ENCODE data around the gene ROR2.

Gene ROR2

DNA sequence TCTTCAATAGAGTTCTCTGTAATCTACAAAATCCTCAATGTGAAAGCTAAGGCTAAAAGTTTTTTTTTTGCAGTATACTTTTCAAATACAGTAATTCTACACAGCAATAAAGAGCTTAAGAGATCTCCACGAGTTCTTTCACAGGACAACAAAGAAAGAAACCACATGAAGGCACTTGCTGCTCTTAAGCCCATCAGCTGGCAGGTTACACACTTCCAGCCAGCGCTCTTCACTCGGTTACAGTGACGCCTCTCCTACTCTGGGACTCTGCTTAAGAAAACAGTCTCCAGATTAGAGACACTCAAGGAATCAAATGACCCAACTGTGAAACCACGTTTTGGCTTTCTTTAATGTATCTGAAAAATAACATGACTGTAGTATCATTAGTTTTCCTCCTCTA is 85.0 kb downstream of the ROR2 start:
- DNase-seq: no peak

DNA sequence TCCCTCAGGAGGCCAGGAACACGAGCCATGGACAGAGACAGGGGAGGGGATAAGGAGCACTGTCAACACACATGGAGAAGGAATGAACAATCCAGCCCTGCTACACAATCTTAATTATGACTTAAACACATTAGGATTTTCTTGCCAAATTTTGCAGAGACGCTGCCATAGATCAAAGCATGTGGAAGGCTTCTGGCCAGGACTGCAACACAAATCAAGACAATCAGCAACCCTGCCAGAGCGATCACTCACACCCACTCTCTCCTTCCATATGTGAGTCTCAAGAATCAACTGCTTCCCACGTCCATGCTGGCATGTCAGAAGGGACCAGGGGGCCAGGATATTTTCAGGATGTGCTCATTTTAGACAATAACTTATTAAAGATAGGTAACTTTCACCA is 85.6 kb downstream of the ROR2 start:
- no peak for DNase-seq

DNA sequence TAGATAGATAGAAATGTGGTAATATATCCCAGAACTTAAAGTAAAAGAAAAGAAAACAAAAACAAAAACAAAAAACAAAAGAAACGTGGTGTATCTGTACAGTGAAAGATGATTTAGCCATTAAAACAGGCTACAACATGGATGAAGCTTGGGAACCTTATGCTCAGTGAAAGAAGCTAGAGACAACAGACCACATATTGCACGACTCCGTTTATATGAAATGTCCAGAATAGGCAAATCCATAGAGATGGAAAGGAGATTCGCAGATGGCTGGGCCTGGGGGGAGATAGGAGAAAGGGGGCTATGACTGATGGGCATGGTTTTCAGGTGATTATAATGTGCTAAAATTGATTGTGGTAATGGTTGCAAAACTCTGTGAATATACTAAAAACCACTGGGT is 86.6 kb downstream of the ROR2 start:
- DNase-seq: no peak

DNA sequence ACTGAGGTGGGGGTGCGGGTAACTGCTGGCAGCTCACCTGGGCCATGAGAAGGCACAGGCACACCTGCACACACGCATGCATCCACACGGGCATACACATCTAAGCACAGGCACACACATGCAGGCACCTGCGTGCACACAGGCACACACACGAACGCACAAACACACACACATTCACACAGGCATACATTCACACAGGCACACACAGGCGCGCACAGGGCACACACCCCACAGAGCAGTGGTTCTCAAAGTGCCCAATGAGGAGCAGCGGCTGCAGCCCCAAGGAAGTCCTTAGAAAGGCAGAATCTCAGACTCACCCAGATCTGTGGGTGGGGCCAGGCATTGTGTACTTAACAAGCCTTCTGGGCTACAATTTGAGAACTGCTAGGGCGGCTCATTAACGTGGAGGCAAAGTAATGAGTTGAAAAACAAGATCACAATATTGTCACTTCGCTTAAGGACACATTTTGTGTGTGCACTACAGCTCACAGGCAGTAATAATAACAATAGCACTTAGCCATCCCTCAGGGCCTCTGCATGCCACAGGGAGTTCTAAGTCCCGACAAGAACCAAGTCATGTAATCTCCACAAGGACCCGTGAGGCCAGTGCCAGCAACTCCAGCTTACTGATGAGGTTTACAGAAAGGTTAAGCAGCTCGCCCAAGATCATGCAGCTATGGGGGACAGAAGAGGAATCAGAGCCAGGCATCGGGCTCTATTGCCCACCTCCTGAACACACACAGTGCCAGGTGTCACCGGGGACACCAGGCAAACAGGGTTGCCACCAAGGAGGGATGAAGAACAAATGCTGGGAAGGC is 91.6 kb downstream of the ROR2 start:
- DNase-seq: no peak

DNA sequence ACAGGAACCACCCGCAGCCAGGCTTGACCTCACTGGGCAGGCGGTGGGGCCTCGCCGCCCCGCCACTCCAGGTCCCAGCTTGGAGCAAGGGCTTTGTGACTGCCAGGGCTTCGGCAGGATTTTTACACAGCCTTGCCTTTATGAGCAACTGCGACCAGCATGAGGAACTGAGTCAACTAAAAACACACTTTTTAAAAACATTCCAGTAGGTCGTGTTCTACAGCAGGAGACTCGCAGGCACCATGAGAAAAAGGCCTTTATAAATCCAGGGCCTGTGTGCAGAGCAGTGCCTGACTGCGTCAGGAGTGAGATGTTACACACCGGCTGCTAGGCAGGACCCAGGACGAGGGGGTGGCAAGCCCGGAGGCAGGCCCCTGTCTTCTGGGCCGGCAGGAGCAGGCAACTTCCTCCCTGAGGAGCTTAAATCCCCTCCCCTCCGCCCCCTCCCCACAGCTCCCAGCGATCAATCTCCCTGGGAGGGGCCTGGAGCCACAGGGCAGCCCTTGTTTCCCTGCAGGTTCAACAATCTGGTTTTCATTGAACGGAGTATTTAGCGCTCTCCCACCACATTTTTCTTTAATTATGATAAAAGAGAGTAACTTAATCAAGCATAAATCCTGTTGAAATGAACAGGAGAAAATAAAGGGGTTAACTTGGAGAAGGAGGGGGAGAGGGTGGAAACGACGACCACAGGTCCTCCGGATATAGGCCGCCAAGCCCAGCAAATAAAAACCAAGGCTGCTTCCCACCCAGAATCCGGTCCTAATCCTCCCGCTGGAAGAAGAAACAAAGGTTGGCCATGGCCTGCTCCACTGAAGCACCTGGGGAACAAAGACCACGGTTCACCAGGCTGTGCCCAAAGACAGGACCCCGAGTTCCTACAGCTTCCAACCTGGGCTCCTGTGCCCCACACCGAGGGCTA is 92.5 kb downstream of the ROR2 start:
- DNase-seq: no peak

DNA sequence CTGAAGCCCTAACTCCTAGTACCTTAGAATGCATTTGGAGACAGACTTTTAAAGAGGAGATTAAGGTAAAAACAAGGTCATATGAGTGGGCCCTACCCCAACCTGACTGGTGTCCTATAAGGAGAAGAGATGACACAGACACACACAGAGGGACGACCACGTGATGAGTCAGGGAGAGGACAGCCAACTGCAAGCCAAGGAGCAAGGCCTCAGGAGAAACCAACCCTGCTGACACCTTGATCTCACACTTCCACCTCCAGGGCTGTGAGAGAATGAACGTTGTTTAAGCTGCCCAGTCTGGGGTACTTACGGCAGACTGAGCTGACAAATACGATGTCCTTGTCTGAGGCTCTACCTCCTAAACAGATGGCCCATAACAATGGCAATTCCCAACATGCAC is 93.6 kb downstream of the ROR2 start:
- DNase-seq: no peak

DNA sequence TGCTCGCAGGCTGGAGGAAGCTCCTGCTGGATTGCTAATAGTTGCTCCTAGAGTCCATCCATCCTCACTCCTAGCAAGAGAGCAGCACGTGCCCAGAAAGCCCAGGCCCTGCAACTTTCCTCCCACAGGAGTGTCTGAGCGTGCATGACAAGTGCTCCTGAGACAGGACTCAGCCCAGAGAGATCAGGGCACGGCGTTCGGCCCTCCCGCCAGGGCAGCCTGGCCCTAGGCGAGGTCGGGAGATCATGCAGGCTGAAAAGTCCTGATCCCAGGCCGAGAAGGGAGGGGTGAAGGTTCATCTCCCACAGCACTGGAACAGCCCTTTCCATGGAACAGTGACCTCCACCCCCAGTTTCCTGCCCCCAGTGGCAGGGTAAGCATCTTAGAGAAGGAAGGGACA is 94.8 kb downstream of the ROR2 start:
- DNase-seq: no peak

DNA sequence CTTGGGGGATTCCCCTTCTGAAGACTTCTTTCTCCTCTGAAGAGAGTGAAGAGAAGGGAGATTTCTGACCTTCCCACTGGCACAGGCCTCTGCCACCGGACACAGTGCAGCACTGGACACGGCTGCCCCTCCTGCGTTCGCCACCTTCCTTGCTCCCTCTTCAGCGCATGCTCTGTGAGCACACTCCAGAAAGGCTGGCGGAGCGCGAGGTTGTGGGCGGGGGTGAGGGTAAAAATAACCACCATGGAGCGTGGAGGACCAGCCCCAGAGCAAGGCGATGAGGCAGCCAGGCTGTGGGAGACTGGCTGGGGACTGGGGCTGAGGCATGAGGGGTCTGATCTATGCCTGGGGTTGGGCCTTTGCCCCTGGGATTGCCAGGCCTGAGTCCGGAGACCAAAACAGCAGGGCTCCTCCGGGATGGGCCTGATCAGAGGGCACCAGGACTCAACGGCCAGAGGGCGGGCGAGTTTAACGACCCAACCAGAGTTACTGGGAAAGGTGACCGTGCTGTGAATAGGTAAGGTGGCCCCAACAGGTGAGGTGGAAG is 97.2 kb downstream of the ROR2 start:
- no peak for DNase-seq

DNA sequence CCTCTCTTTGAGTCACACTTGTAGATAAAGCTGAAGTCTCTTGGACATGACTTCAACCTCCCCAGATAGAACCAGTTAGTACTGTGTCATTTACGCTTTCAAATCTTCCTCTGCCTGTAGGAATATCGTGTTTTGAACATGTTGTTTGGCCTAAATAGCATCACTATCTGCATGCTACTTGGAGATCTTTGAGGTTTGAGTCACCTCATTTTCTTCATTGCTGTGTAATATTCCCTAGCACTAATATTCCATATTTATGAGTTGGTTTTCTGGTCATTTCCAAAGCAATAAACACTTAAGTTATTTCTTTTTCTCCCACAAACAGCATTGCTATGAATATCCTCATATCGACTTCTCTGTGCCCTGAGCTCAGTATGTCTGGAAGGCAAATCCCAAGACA is 100.3 kb downstream of the ROR2 start:
- no peak for DNase-seq

DNA sequence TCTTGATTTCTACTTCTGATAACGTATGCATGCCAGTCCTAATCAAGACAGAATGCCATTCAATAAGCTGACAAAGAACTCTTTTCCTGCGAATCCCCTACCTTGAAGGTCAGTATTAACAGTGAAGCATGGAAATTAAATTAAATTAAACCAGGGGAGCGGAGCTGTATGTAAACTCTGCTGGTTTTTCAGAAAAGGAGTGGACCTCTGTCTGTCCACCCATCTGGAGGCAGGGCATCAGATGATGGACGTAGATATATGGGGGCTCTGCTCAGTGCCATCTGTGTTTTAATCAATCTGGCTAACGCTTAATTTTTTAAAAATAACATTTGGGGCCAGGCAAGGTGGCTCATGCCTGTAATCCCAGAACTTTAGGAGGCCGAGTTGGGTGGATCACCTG is 101.9 kb downstream of the ROR2 start:
- no peak for DNase-seq

DNA sequence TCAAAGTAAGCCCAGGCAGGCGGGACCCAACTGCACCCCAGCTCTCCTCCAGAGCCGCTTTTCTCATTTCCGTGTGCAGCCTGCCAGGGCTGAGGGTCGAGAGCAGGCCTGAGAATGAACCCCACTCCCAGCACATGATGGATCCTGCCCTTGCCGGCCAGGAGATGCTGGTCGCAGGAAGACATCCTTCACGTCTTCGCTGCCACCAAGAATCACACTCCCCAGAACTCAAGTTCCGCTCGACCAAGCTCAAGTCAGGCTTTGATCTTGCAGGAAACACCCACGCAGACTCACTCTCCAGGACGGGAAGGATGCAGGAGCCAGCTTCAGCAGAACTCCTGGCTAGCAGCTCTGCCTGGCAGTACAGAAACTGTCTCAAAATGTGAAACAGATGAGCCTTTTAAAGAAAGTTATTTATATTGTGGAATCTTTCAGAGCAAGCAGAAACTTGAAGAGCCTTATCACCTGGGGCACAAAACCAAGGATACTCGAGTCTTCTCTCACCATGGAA is 102.4 kb downstream of the ROR2 start:
- no peak for DNase-seq

DNA sequence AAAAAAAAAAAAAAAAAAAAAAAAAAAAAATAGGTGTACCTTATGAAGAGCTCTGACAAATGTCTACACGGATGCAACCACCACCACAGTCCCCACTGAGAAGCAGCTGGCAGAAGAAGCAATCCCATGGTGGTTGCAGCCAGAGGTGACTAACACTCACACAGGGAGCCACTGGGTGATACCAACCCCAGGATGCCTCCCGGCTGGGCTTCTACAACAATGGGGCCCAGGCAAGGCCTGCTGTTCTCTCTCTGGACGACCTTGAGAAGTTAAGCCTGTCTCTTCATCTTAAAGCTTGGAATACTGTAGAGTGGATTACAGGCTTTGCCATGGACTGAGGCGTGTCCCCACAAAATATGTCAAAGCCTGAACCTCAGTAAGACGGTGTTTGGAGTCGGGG is 104.1 kb downstream of the ROR2 start:
- DNase-seq: no peak

DNA sequence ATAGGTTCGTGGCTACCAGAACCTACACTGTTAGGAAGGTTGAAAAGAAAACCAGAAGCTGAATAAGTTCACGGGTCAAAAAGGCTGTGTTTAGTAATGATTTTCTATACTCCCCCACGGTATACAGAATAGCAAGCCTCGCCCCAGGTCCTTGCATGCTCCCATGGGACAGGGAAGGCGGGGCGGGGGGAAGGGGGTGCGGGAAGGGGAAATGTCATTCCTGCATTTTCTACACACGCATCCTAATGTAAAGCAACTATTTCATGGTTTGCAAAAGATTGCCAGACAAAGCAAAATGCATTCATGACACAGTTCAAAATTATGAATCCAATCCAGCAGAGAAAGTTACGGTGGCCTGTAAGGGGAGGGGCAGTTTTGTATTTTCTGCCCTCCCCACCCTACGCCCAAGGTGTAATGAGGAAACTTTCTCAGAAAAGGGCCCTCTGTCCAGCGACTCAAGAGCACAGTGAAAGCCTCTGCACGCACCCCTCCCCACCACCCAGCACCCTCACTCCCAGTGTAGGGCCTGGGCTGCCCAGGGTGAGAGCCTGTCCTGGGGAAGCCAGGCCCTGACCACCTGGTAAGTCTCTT is 105.2 kb downstream of the ROR2 start:
- DNase-seq: no peak

DNA sequence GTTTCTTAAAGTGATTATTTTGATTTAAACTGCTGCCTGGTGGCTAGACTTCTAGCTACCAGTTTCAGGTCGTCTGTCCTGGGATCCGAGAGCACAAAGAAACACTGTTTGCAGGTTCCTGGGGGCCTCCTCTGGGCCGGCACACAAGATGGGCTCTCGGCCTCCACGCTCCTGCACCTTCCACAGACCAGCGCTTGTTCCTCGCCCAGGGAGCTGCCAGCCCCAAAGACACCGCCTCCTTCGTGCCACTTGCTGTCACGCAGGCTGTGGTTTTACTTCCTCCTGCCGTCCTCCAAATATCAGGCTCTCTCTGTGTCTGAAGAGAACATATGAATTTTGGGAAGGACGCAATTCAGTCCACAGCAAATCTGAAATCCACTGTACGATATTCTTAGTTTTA is 105.8 kb downstream of the ROR2 start:
- DNase-seq: no peak

DNA sequence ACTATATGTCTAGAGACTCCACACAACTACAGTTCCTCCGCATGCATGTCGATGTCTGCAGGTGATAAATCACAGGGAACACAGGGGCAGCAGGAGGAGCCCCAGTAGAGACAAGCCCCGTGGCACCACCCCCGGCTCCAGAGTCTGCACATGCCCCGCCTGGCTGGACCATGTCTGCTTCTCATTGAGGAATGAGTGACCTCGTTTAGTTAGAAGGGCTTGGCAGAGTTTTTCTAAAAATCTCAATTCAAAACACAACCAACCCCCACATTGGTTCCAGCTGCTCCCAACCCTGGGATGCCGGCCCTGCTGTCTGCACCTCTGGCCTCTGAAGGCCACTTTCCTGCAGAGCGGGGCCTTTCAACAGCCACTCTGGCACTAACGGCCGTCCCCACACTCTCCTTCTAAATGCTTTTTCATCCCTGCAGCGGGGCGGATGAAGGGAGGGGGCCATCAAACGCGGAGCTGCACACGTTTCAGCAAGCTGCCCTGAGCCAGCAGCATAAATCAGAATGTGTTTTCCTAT is 106.3 kb downstream of the ROR2 start:
- DNase-seq: no peak

DNA sequence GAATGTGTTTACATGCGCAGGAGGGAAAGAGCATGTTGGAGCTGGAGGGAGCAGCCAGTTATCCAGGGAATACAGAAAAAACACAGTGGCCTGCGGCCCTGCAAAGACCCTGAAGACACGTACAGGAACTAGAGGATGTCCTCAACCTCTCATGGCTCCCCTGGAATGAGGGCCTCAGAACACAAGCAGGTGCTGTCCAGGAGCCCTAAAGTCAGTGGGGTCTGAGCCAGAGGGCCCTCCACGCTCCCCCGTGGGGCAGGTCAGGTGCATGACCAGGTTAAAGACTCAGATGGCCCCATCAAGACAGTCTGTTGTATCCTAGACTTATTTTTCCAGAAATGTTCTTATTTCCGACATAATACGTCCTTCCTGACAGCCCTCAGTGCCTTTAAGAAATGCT is 106.9 kb downstream of the ROR2 start:
- DNase-seq: no peak

DNA sequence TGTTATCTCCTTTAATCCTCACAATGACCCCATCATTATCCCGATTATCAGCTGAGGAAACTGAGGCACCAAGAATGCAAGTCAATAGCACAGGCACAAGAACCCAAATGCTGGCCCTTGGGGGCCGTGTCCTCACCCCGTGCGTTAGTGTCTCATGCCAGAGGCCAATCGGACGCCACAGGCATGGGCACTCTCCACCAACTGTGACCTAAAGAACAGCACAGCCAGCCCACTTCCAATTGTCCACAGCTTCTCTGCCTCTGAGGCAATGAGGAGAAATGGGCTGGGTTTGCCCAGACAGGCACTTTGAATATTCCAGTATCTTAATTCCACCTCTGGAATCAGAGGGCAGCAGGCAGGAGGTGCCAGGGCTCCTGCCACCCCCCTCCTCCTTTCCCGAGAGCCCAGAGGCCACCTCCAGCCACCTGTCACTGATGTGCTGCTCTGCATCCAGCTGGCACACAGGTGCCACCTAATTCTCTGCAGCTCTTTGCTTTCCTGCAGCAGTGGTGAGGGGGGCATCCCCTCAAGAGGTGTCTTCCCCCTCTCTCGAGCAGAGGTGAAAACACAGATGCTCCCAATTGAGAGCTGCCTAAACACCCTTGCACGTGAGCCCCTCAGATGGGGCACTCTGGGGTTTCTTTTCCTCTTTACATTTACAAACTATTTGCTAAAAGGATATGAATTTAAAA is 107.5 kb downstream of the ROR2 start:
- no peak for DNase-seq

DNA sequence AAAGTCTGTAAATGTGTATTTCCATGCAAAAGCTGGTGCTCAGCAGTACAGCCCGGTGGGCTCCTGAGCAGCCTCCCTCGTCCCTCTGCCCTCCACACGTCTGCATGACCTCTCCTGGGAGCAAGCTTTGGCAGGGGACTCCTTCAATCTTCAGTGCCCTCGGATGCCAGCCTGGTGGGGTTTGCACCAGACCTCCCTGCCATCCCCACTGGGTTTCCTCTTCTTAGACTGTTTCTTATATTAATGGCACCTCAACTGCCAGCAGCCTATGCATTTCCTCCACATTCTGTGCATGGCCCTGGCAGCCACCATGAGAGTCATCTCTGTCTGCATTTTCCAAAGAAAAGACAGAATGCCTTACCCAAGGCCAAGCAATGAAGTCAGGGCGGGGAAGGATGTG is 108.4 kb downstream of the ROR2 start:
- no peak for DNase-seq

DNA sequence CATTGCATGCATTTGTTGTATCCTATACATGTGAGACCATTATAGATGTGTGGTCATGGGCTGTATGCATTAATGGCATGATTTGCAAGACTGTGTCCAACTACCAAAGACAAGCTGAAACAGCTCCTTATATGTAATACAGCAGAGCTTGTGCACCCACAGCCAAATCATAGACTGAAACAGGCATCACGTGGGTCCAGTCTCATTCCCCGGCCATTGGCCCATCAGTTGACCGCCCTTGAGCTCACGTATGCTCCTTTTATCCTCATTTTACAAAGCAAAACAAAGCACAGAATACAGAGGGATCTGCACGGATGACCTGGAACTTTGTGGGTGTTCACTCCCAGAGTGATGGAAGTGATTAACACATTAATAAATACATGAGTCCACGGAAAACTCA is 109.1 kb downstream of the ROR2 start:
- no peak for DNase-seq

DNA sequence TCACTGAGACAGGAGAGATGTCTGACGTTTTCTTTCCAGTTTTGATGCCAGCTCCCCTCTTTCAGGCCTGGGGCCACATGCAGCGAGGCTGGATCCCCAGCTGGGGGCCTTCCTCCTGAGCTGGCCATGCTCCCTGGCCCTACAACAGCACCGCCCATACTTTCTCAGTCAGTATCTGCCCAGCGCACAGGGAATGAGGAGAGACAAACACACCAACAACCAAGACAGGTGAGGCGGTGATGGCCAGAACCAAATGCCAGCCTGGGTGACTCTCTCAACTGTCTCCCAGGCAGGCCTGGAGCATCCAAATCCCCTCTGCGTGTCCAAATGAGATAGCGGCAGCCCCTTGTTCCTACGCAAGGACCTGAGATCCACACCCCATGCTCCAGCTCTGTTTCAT is 109.6 kb downstream of the ROR2 start:
- DNase-seq: no peak

DNA sequence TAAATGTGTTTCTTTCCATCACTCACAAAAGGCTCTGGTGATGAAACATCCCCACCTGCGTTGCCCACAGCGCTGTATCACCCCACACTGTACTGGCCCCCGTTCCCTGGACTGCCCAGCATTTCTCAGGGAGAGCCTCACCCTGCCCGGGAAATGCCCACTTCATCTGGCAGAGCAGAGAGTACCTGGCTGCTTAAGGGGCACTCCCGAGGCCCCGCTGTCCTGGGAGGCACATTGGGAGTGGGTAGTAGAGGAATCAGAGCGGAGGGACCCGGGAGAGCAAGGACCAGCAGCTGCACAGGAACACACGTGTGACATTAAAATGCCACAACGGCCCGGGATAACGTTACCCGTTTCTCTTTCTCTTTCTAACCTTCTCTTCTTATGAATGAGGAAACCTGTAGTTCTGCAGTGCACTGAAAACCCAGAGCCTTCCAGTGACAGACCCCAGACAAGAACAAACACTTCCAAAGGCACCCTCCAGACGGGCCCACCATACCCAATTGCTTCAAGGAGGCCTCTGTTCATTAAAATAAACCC is 110.0 kb downstream of the ROR2 start:
- DNase-seq: no peak

All from NCI-H1694 treated with DMSO at 0.1 percent for 48 hours (cell line).